T-helper 2 cell treated with Interferon-gamma antibody and Interleukin-4, amounts not matched to agents 5 μg/mL and 100 μg/mL, for 36 hours (primary cell): Measurements from ENCODE around the gene B3GNT9.

Experiments
- DNase-seq: peaks from one replicate; pipeline ENCODE4 v3.0.0; 2021; ENCODE audit warnings: low spot score
- H3K27ac Mint-ChIP-seq: one replicate; pipeline ENCODE4 v1.8.0; 2021; ENCODE audit warnings: mild to moderate bottlenecking, mixed read lengths
- H3K27me3 Mint-ChIP-seq: one replicate; pipeline ENCODE4 v1.8.0; 2021; ENCODE audit warnings: low read depth, mixed read lengths
- H3K36me3 Mint-ChIP-seq: one replicate; pipeline ENCODE4 v1.8.0; 2021; ENCODE audit warnings: low read depth, mixed read lengths
- H3K4me1 Mint-ChIP-seq: one replicate; pipeline ENCODE4 v1.8.0; 2021; ENCODE audit warnings: low read depth, mixed read lengths
- H3K4me3 Mint-ChIP-seq: one replicate; pipeline ENCODE4 v1.8.0; 2022; ENCODE audit warnings: mild to moderate bottlenecking, moderate library complexity, mixed read lengths
- H3K9me3 Mint-ChIP-seq: one replicate; pipeline ENCODE4 v1.8.0; 2021; ENCODE audit warnings: mixed read lengths

The B3GNT9 gene

GRCh38 chr16:67111951-67112444 is 38.8 kb downstream of the B3GNT9 start:
- H3K27ac Mint-ChIP-seq = no peak overlapping the region
- no peaks in the 10 kb centered on the region for H3K36me3 Mint-ChIP-seq
- H3K27me3 Mint-ChIP-seq = no peaks in the 10 kb centered on the region
- peak overlapping the region; percentile 16 for H3K4me3 Mint-ChIP-seq
- DNase-seq = no peak
- H3K4me1 Mint-ChIP-seq = peaks cover 13% of the 10 kb centered on the region
- no peaks in the 10 kb centered on the region for H3K9me3 Mint-ChIP-seq

DNA sequence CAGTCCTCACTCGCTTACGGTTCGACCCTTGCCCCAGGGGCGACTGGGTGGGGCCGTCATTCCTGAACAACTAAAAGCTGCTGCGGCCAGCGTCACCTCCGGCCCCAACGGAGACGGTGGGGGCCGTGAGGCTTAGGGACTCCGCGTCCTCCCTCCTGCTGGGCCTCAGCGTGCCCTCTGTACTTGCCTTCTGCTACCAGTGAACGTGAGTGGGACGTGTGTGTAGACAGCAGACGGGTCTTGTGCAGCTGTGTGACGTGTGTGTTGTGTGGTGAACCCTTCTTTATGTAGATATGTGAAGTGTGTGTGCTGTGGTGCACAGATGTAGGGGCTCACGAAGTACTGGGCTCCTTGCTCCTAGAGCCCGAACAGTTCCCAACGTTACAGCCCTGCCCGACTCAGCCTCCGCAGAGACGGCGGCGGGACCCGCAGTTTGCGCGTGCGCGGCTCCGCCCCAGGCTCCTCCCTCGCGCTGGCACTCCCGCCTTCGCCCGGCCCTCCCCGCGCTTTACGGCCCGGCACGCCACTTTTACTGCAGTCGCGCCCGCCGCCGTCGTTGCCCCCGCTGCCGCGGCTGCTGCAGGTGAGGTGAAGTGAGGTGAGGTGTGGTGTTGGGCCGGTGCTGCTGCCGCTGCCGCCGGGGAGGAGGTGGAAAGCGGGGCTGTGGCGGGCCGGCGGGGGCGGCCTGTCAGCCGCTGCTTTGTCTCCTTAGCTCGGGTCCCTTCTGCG is 41.2 kb downstream of the B3GNT9 start, which contains the start of gene PHAF1:
TSS of gene PHAF1 (plus strand) at position 535 of the 729 bp plus-strand sequence. CDS start 235 bp downstream, outside the sequence.
- peaks cover 12% of the 10 kb centered on the region for H3K4me1 Mint-ChIP-seq

DNA sequence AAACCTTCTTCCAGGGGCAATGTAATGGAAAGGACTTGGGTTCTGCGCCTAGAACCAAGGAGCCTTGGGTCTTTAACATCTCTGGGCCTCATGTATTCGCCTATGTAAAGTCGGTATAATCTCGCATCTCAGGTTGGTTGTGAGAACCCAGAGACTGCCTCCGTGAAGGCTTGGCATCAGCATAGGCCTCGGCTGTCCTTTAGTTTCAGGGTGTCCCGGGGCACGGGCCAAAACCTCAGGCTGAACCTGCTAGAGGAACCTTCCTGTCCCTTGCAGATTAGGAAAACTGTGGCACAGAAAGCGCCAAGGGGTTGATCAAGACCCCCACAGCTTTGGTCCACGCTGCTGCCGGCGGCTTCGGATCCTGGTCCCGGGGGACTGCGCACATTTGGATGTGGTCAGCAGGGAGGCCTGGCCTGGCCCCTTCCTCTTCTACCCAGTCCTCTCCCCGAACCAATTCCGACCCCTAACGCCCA is 41.8 kb downstream of the B3GNT9 start:
- H3K27ac Mint-ChIP-seq = peak overlapping the region; percentile 26
- no peaks in the 10 kb centered on the region for H3K36me3 Mint-ChIP-seq
- no peaks in the 10 kb centered on the region for H3K27me3 Mint-ChIP-seq
- DNase-seq = no peak
- H3K9me3 Mint-ChIP-seq = no peaks in the 10 kb centered on the region
- peak overlapping the region; percentile 89 for H3K4me3 Mint-ChIP-seq
- H3K4me1 Mint-ChIP-seq = peaks cover 14% of the 10 kb centered on the region

More for the DNA sequence above, 41.2 kb downstream of the B3GNT9 start, which contains the start of gene PHAF1:
- DNase-seq = peak; percentile 94
- peak within 1 kb of the TSS; percentile 71 for H3K27ac Mint-ChIP-seq
- no peaks in the 10 kb centered on the region for H3K36me3 Mint-ChIP-seq
- H3K27me3 Mint-ChIP-seq = no peaks in the 10 kb centered on the region
- H3K4me3 Mint-ChIP-seq = peak within 1 kb of the TSS; percentile 89
- H3K9me3 Mint-ChIP-seq = no peaks in the 10 kb centered on the region

DNA sequence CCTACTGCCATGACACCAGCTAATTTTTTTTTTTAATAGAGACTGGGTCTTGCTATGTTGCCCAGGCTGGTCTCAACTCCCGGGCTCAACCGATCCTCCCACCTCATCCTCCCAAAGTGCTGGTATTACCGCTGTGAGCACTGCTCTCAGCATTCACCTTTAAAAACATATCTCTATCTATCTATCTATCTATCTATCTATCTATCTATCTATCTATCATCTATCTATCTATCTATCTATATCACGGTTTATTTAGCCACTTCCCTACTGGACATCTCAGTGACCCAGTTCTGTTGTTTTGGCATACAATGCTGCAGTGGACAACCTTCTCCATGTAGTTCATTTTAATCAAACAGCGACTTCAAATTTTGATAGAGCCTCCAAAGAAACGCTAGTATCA is 42.3 kb downstream of the B3GNT9 start:
- Mint-ChIP-seq H3K36me3 (no peaks in the 10 kb centered on the region), H3K27me3 (no peaks in the 10 kb centered on the region), H3K4me3 (no peak overlapping the region), H3K27ac (no peak overlapping the region), H3K9me3 (no peaks in the 10 kb centered on the region), H3K4me1 (peaks cover 14% of the 10 kb centered on the region)
- DNase-seq = no peak

- Mint-ChIP-seq H3K36me3 (peaks cover 8% of the 10 kb centered on the region), H3K27ac (no peak overlapping the region), H3K4me3 (no peak overlapping the region), H3K27me3 (no peaks in the 10 kb centered on the region), H3K4me1 (peaks cover 7% of the 10 kb centered on the region), H3K9me3 (no peaks in the 10 kb centered on the region)
- no peak for DNase-seq
These were observed 44.9 kb downstream of the B3GNT9 start for GRCh38 chr16:67105881-67106280.

DNA sequence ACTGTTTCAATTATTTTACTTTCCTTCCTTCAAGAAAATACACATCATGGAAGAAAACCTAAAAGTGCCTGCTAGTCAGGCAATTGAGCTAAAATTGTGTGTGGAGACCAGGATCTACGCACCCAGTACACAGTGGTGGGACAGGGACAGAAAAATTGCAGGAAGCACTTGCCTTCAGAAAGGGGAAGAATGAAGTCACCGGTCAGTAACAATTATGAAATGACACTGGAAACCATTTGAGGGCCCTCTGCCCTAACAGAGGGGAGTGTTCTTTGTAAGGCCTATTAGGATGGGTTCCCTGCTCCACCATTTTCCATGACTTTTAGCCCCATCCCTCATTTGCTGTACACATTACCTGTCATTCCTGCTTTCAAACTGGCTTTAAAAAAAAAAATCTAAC is 45.6 kb downstream of the B3GNT9 start:
- no peak for DNase-seq
- Mint-ChIP-seq H3K4me3 (no peak overlapping the region), H3K9me3 (no peaks in the 10 kb centered on the region), H3K27ac (no peak overlapping the region), H3K4me1 (peaks cover 7% of the 10 kb centered on the region), H3K36me3 (peaks cover 8% of the 10 kb centered on the region), H3K27me3 (no peaks in the 10 kb centered on the region)

- H3K4me3 Mint-ChIP-seq = no peak overlapping the region
- peaks cover 7% of the 10 kb centered on the region for H3K4me1 Mint-ChIP-seq
- no peaks in the 10 kb centered on the region for H3K27me3 Mint-ChIP-seq
- peaks cover 8% of the 10 kb centered on the region for H3K36me3 Mint-ChIP-seq
- H3K27ac Mint-ChIP-seq = no peak overlapping the region
- DNase-seq = no peak
- no peaks in the 10 kb centered on the region for H3K9me3 Mint-ChIP-seq
These were observed 46.0 kb downstream of the B3GNT9 start for GRCh38 chr16:67104845-67105244.

- Mint-ChIP-seq H3K9me3 (no peaks in the 10 kb centered on the region), H3K27me3 (no peaks in the 10 kb centered on the region), H3K4me3 (no peak overlapping the region), H3K27ac (no peak overlapping the region), H3K4me1 (peaks cover 2% of the 10 kb centered on the region), H3K36me3 (peaks cover 14% of the 10 kb centered on the region)
- no peak for DNase-seq
These were observed 46.7 kb downstream of the B3GNT9 start for GRCh38 chr16:67104061-67104460.

GRCh38 chr16:67101311-67102082 is 49.3 kb downstream of the B3GNT9 start:
- Mint-ChIP-seq H3K27me3 (no peaks in the 10 kb centered on the region), H3K4me3 (no peak overlapping the region), H3K9me3 (no peaks in the 10 kb centered on the region), H3K4me1 (peaks cover 2% of the 10 kb centered on the region), H3K27ac (no peak overlapping the region), H3K36me3 (peaks cover 19% of the 10 kb centered on the region)
- DNase-seq = no peak

DNA sequence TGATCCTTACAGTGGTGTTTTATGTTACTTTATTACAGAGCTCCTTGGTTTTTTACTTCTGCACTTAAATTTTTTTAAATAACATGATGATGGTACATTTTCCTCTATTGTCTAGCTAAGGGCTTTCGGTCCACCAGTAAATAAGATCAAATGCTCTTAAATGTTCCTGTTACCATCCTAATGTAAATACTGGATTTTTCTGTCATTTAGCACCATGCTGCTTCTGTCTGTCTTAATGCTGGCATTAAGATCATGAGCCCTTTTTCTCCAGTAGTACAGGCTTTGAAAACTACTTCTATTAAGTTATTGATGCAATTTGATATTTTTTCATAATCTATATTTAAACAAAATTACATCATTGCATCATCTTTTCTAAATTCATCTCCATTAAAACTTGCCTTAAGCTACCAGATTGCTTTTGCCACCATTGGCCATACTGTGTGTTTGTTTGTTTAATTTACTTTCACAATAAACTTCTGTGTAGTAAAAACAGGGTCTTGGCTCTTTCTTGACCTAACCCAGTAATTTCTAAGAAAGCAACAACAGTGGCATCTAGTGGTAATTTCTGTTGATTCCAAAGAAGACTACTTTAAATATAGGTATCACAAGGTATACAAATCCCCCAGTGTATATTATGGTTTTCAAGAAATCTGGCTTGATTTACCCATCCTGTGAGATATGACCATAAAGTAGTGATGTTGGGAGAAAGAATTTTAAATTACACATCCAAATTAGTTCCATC is 50.1 kb downstream of the B3GNT9 start:
- DNase-seq = no peak
- Mint-ChIP-seq H3K36me3 (peaks cover 19% of the 10 kb centered on the region), H3K4me1 (peaks cover 2% of the 10 kb centered on the region), H3K9me3 (no peaks in the 10 kb centered on the region), H3K27me3 (no peaks in the 10 kb centered on the region), H3K4me3 (no peak overlapping the region), H3K27ac (no peak overlapping the region)

DNA sequence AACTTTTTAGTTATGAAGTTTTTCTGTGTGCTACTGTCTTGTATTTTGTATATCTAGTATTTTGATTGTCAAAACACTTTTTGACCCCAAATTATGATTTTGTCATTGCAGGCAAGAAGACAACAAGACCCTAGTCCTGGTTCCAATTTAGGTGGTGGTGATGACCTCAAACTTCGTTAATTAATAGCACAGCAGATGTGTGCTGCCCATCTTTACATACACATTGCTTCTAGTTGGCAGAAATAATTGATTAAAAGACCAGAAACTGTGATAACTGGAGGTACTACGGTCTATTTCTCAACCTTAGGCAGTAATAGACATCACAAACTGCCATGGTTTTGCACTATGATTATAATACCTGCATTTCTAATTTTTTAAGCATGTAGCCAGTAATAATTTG is 52.2 kb downstream of the B3GNT9 start:
- no peaks in the 10 kb centered on the region for H3K9me3 Mint-ChIP-seq
- H3K27me3 Mint-ChIP-seq = no peaks in the 10 kb centered on the region
- no peak for DNase-seq
- H3K4me1 Mint-ChIP-seq = peaks cover 2% of the 10 kb centered on the region
- no peak overlapping the region for H3K27ac Mint-ChIP-seq
- no peak overlapping the region for H3K4me3 Mint-ChIP-seq
- H3K36me3 Mint-ChIP-seq = peaks cover 27% of the 10 kb centered on the region
